Aorta (tissue), 5 donors: ENCODE results near the gene PNPLA3. TPM values are rescaled to one million over a fixed set of nuclear protein-coding genes. Genes with fewer than 3 reads are reported as not detected.
A peak's percentile ranks its signal among the peaks of the same experiment; 100 is the strongest.

ENCODE experiments used
- ATAC-seq: fragments of 200-7000 bp; cut with Tn5 transposase; one replicate; pipeline ENCODE4 v1.9.1; 2022; ENCODE audit warnings: moderate library complexity; ENCODE audit not compliant: low FRiP score
- DNase-seq, 2 donors: peaks; one replicate each; pipeline ENCODE4 v3.0.0-alpha.2; 2020
- H3K27ac ChIP-seq, 2 donors: one replicate each; pipeline ENCODE4 v1.5.1; 2013; ENCODE audit warnings: low read length in 2 of 2, mild to moderate bottlenecking in 2 of 2, moderate library complexity in 2 of 2, control low read depth in 1 of 2, inconsistent platforms in 1 of 2, low read depth in 1 of 2
- H3K27me3 ChIP-seq, 2 donors: one replicate each; pipeline ENCODE4 v1.6.1; 2013; ENCODE audit warnings: control low read depth in 1 of 2, low read length in 1 of 2, mild to moderate bottlenecking in 1 of 2, moderate library complexity in 1 of 2; ENCODE audit not compliant: insufficient read depth in 2 of 2, control insufficient read depth in 1 of 2
- H3K36me3 ChIP-seq, 2 donors: one replicate each; pipeline ENCODE4 v1.6.1; 2013; ENCODE audit warnings: control low read depth in 1 of 2, low read length in 1 of 2, mild to moderate bottlenecking in 1 of 2; ENCODE audit not compliant: insufficient read depth in 2 of 2, control insufficient read depth in 1 of 2
- H3K4me1 ChIP-seq, 2 donors: one replicate each; pipeline ENCODE4 v1.6.1; 2013; ENCODE audit warnings: low read length in 2 of 2, control low read depth in 1 of 2, mild to moderate bottlenecking in 1 of 2, moderate library complexity in 1 of 2; ENCODE audit not compliant: insufficient read depth in 2 of 2, control insufficient read depth in 1 of 2
- H3K4me3 ChIP-seq, 2 donors: one replicate each; pipeline ENCODE4 v1.5.1; 2013; ENCODE audit warnings: low read length in 2 of 2, control low read depth in 1 of 2, mild to moderate bottlenecking in 1 of 2
- H3K9me3 ChIP-seq: one replicate; pipeline ENCODE4 v1.6.1; 2013; ENCODE audit warnings: mild to moderate bottlenecking, low read length; ENCODE audit not compliant: control insufficient read depth
- WGBS, 2 donors: extraction: QIAGEN DNeasy Blood & Tissue Kit; methylation state at CpG; one replicate each; pipeline ENCODE4 v1.1.7; 2013; 5-methylcytosine and 5-hydroxymethylcytosine counted together
- intact Hi-C, 2 donors: fragments of 100-400 bp; cut with DNase I; formaldehyde crosslinking; loops; one replicate each; pipeline versions ENCODE4 v1.14.2 to v1.15.0; 2022
- polyA plus RNA-seq, 2 donors: library from polyadenylated mRNA; stranded (reverse); fragments of 200-250 nt; gene quantifications; one replicate each; pipeline ENCODE4 v1.2.3, GENCODE V29; 2013
- total RNA-seq, 2 donors: library from RNA; stranded (reverse); fragmentation: NEBNext Ultra II Directional; extraction: Animal tissue kit (Norgen Biotek cat#: 25700); gene quantifications; one replicate each; pipeline ENCODE4 v1.2.1, GENCODE V29; 2021
- donor health status: healthy with polysubstance abuse.
- donor health status: Bipolar disorder and iron deficiency.
- donor health status: DM: no; HTN: no; CAD: no.
- donor health status: DM: no; HTN: no; CAD: no.
- donor health status: DM: yes; HTN: yes; CAD: no.

The PNPLA3 gene
- total and polyA plus RNA-seq, 4 donors, result 1.3 TPM; not detected in 3

DNA sequence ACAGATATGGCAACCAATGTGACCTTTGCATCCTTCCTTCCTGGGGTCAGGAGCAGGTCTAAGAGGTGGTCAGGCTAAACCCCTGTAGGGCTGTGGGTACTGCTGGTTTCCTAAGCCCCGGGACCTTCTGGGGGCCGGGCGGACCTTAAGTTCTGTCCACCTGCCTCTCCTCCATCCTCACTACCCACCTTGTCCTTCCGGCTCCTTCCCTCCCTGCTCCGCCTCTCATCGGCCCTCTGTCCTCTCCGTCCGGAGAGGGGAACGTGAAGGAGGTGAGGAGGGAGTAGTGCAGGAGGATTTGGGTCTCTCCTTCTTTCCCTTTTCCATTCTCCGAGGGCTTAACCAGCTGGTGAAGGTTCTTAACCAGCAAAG is 72.2 kb downstream of the PNPLA3 start:
- 87 to 94% methylated on average over 10 of the region's 10 CpGs for WGBS, 2 donors
- DNase-seq, result no peak
- no peak overlapping the region for H3K27ac ChIP-seq
- no peak for ATAC-seq
- no peak overlapping the region for H3K4me3 ChIP-seq
- H3K4me1 ChIP-seq, result no peaks in the 10 kb centered on the region
- no peaks in the 10 kb centered on the region for H3K27me3 ChIP-seq
- intact Hi-C loops, result loop anchor here in 1 of 2 donors (2.0 kb wide), 1 partner anchor 631 kb away; no protein-coding TSS in a partner anchor
- no peaks in the 10 kb centered on the region for H3K9me3 ChIP-seq
- H3K36me3 ChIP-seq, result peaks cover 0 to 15% of the 10 kb centered on the region in 2 donors

- 86 to 89% methylated on average over 45 of the region's 45 CpGs for WGBS, 2 donors
- ATAC-seq (no peak), DNase-seq (peak; percentile 81 to 84)
- Histone ChIP-seq H3K4me3 (no peak overlapping the region), H3K27me3 (no peaks in the 10 kb centered on the region), H3K36me3 (peaks cover 0 to 15% of the 10 kb centered on the region in 2 donors), H3K27ac (no peak overlapping the region), H3K9me3 (no peaks in the 10 kb centered on the region), H3K4me1 (no peaks in the 10 kb centered on the region)
- intact Hi-C loops, result no loop called here
These were observed 72.8 kb downstream of the PNPLA3 start for GRCh38 chr22:43996170-43996980.

DNA sequence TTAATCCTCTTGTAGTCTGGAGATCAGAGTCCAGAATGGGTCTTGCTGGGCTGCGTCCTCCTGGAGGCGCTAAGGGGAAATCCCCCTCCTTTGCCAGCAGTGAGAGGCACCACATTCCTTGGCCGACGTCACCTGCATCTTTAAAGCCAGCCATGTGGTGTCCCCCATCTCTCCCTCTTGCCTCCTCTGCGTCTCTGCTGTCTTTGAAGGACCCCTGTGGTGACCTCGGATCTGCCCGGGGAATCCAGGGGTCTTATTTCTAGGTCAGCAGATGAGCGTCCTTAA is 73.3 kb downstream of the PNPLA3 start:
- Histone ChIP-seq H3K36me3 (peaks cover 0 to 13% of the 10 kb centered on the region in 2 donors), H3K27me3 (no peaks in the 10 kb centered on the region), H3K4me1 (no peaks in the 10 kb centered on the region), H3K4me3 (no peak overlapping the region), H3K9me3 (no peaks in the 10 kb centered on the region), H3K27ac (no peak overlapping the region)
- WGBS, 2 donors, result 74 to 84% methylated on average over 8 of the region's 8 CpGs
- intact Hi-C loops, result no loop called here
- no peak for DNase-seq
- no peak for ATAC-seq

Other genes starting within 250 kb of the PNPLA3 start
- gene EFCAB6, start 111.5 kb upstream of the PNPLA3 start, total RNA-seq, result 1 to 10 TPM; 1.5 to 2.6 TPM
- 1 to 10 TPM in 1 of 2 donors, under 1 TPM in 1; 0.88 to 2.1 TPM for gene EFCAB6, start 111.5 kb upstream of the PNPLA3 start, polyA plus RNA-seq
- gene SULT4A1, start 61.3 kb upstream of the PNPLA3 start, total RNA-seq, result not detected
- 1 to 10 TPM in 1 of 2 donors, not detected in 1; 2.6 TPM for gene SULT4A1, start 61.3 kb upstream of the PNPLA3 start, polyA plus RNA-seq
- not detected for gene PNPLA5, start 31.8 kb upstream of the PNPLA3 start, total RNA-seq
- gene PNPLA5, start 31.8 kb upstream of the PNPLA3 start, polyA plus RNA-seq, result under 1 TPM in 1 of 2 donors, not detected in 1; 0.50 TPM
- 10 to 100 TPM; 20.9 to 29.5 TPM for gene SAMM50, start 31.6 kb downstream of the PNPLA3 start, total RNA-seq
- 10 to 100 TPM; 29.2 to 29.7 TPM for gene SAMM50, start 31.6 kb downstream of the PNPLA3 start, polyA plus RNA-seq
- 10 to 100 TPM; 28.3 to 34.6 TPM for gene PARVB, start 100.5 kb downstream of the PNPLA3 start, total RNA-seq
- gene PARVB, start 100.5 kb downstream of the PNPLA3 start, polyA plus RNA-seq, result 10 to 100 TPM in 1 of 2 donors, 1 to 10 TPM in 1; 7.9 to 12.1 TPM